Hepatocyte (in vitro differentiated cells): ENCODE data around the gene NBAS.

ENCODE experiments used
- CTCF ChIP-seq: fragments of 200-600 bp; sonication (generic); IDR thresholded peaks from 2 replicates; pipeline ENCODE4 v1.5.1; 2016; ENCODE audit warnings: antibody characterized with exemption, mild to moderate bottlenecking; ENCODE audit not compliant: poor library complexity
- EZH2 ChIP-seq: fragments of 200-600 bp; sonication (generic); IDR thresholded peaks from 2 replicates; pipeline ENCODE4 v1.6.1; 2016; ENCODE audit warnings: antibody characterized with exemption, mild to moderate bottlenecking, borderline replicate concordance

- TF ChIP-seq CTCF (no peak), EZH2 (no peak)
Observed at GRCh38 chr2:15303874-15304273, 257.3 kb downstream of the NBAS start.
